NCI-H1092 treated with DMSO at 0.1 percent for 48 hours (cell line): Measurements from ENCODE around the gene ATXN7L1.

Experiments
- DNase-seq: peaks from one replicate; lab custom pipeline; 2025; lab: John Stamatoyannopoulos, UW

ATXN7L1 gene

DNA sequence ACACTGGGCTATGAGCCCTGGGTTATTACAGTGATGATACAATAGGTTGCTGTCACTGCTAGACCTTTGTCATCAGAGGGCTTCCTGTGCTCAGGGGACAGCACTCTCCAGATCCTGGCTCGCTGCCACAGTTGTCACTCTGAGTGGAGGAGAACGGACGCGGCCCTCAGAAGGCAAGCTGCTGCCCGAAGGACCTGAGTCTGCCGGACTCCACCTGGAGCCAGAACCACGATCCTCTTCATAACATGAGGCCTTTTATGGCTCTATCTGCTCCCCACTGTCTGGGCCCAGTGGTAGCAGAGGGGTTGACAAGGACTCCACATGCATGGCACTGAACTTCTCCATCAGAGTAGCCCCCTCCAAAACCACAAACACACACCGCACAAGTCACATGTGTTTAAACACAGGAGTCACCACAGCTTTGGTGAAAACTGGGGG lies 200.4 kb downstream of the ATXN7L1 start:
- peak; percentile 53 for DNase-seq

DNA sequence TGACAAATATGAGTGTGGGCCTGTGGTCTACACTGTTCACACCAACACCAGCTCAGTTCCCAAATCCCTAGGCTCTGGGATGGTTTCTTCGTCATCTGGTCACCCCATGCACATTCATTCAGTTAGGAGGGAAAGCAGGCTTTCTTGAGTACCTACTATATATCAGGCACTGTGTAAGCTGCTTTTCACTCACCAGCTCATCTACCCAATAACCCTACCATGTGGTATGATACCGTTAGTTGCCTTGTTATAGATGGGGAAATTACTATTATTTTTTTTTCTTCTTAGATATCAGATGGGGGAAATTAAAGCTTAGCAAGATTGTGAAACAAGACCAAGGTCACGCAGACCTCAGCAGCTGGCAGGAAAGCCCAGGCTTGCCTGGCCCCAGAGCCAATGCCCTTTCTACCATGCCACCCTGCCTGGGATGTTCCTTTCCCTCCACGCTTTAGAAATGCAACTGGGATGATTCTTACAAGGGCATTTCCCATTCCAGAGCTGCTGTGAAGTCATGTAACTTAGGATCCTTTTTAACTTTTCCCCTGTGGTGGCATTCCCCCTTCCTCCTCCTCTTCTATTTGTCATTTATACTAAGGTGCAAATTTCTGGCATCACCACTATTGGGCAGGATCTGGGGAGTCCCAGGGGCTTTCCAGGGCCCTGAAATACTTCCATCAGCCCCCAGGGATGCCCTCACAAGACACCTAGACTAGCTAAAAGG lies 202.0 kb downstream of the ATXN7L1 start:
- DNase-seq, result peak; percentile 38

DNA sequence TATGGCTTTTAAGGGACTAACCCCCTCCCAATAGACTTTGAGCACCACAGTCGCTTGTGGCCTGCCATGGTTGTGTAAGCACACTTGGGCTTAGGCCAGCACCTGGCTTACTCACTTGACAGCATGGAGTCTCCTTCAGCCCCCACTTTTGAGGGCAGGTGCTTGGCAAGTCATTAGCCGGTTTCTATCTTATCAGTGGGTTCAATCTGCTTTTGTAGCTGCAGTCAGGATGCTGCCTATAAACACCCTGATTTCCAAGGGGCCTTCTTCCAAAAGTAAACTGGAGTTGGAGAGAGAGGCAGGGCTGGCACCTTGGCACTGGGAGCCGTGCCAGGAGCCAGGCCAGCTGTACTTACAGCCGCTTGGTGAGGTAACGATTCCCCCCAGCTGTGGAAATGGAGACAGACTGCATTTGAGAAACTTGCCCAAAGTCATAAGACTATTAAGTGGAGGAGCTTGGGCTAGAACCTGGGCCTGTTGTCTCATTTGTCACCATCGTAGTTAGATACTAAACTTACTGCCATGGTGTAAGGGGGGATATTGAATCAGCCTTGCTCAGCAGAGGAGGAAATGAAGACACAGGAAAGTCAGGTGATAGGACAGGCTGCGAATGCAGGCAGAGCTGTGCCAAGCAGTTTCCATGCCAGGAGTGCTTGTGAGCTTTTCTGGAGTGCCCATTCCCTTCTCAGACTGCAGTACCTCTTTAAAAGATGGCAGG lies 202.9 kb downstream of the ATXN7L1 start:
- DNase-seq, result peak; percentile 97

DNA sequence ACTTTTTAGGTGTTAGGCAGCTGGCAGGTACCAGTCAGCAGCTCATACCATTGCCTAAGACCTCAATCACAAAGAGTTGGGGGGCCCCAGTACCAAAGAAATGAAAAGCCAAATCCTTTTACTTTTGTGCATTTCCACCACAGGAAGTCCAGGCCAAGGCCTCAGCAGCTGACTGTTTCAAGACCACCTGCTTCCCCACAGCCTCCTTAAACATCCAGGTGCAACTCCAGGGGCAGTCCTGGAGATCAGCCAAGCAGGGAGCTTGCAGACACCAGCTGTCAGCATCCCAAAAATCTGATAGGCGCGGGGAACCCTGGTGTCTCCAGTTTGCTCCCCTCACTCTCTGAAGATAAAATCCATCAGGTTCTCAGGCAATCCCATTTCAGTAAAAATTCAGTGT lies 203.6 kb downstream of the ATXN7L1 start:
- DNase-seq, result peak; percentile 94

DNA sequence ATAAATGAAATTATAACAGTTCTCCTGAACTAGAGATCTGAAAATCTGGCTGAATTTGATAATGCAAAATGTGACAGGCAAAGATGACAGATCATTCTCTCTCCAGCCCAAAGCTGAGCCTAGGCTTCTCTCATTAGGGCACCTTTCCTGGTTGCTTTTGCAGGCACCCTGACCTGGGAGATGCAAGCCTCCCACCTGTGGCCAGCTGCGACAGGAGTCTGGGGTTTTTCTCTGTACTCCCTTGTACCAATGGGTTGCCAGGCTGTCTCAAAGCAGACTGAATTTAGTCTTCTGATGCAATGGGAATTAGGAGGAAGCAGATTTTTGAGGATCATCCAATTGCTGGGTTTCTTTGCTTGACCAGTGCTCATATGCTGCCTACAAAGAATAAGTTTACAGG lies 210.1 kb downstream of the ATXN7L1 start:
- no peak for DNase-seq

DNA sequence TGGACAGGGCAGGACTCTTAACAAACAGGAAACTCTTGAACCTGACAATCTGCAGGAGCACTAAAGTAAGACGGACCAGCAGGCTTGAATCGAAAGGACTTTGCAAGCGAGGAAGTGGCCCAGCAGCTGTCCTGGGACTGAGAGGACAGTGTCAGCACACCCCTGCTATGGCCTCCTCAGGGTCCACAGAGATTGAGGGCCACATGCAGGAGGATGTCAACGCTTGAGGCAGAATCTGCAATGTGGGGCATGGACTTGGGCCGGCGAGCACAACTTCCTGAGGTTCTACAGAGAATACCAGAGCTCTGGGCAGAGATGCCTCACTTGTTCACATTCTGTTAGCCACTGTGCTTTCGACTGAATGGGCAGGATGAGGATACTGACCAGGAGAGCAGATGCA lies 210.7 kb downstream of the ATXN7L1 start:
- no peak for DNase-seq

DNA sequence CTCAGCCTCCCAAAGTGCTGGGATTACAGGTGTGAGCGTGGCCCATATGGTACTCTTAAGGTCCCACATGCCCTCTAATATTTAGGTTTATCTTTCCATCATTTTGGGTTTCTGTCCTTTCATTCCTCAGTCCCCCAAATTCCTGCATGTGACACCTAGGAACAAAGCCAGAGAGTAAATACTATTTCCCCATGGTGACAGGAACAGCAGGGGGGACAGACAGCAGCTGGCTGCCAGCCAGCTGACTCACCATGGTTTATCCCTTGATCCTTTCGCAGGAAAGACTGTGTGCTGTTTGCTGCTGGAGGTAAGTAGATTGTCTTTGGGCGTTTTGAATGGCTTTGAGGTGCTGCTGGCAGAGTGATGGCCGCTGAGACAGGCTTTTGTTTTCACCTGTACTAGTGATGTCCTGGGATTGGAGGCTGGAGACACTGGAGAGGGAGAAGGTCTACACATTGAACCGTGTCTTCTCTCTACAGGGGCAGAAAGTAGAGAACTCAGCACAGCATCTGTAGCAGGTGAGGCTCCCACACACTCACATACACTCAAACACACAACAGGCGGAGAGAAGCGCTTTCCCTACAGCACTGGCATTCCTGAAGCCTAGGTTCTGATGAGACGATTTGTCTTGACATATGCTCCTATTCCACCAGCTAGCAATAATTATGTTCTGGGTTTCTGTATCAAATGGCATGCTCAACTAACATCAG lies 211.4 kb downstream of the ATXN7L1 start:
- peak; percentile 79 for DNase-seq

DNA sequence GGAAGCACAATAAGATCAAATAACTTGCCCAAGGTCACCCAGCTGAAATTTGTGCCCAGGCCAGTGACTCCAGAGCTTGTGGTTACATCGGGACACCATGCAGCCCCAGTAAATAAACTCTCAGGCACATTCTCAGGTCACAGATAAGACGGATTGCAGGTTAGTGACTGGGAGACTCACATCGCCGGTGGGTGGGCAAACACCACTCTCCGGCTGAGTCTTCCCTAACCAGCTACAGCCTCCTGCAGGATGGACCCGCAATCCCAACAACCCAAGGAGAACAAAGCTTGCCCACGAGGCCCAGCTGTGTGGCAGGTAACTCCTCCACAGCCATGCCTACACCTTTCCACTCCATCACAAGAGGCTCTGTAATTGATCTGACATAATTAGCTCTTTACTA lies 213.4 kb downstream of the ATXN7L1 start:
- no peak for DNase-seq

DNA sequence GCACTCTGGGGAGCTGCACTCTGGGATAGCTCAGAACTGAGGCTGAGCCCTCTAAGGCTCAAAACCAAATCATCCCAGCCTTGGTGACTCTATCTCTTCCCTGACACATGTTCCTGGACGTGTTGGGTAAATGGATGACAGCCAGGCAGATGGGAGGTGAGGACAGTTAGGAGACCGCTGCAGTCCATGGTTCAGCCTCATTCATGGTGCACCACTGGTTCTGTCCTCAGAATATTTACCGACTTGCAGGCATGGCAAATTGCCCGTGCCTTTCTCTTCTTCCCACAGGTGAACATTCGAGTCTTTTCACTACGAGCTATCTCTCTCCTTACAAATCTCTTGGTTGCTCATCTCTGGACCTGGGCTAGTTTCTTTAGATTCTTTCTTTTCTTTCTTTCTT lies 214.8 kb downstream of the ATXN7L1 start:
- peak; percentile 14 for DNase-seq

DNA sequence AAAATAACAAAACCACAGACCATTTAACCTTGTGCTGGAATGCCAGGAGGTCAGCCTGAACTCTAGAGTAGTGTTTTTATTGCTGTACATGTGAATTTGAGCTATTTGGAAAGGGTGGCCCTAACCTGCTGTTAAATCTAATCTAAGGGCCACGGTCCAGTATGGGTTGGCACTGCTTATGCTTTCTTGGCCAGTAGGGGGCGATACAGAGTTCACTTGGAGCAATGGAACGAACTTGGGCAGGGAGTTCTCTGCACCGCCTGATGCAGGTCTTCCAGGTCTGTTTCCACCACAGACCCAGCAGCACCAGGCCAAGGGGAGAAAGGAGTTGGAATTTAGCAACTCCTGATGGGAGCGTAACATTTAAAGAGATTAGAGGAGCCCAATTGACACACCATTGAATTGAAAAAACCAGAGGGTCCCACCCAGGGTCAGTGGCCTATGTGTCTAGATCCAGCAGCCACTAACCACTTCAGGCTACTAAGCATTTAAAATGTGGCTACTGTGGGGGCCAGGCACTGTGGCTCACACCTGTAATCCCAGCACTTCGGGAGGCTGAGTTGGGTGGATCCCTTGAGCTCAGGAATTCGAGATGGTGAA lies 219.4 kb downstream of the ATXN7L1 start:
- DNase-seq, result no peak

DNA sequence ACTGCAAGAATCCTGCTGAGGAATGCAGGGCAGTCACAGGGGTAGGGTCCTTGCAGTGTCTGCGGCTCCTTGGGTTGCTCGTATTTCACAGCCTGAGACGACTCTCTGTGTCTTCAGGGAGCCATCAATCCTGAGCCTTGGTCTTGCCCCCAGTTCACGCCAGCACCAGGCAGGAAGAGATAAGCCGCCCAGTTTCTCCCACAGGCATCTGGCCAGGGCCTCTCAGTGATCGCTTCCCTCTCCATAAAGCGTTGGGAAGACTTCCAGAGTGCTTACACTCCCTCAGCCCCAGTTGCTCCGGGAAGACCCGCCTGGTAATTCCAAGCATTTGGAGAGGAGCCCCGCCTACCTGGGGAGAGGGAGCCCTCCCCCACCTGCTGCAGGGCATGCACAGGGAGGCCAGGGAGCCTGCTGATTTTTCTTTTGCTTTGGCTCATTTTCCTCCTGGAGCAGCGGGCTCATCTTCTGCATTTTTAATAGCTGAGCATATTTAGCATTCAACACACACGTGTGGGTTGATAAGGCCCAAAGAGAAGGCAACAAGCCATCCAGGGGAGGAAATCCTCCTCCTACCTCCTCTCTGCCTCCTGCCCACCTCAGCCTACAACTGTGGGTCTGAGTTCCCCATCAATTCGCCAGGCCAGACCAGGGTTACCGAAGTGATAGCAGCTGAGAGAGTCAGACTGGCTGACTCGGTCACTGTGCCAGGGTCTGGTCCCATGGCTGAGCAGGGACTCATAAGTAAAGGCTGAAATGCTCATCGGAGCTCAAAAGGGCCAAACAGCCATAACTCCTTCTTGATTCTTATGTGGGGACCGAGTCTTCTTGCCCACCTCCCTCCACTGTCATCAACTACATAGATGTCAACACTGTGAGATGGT lies 220.7 kb downstream of the ATXN7L1 start:
- DNase-seq, result peak; percentile 57

DNA sequence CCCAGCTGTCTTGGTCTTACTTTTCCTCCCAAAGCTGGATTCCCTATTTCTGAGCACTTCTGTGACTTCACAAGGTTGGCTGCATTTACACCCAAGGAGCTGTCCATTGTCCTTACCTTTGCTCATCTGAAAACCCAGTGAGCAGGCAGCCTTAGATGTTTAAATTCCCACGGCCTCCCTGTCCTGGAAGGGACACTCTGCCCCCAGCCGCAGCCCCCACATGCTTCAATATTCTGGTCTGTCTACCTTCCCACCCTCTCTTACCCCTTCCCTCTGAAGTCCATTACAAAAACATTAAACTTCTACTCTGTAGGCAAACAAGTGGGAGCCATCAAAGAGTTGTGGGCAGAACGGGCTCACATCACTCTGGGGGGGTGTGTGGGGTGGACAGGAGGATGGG lies 221.3 kb downstream of the ATXN7L1 start:
- no peak for DNase-seq

DNA sequence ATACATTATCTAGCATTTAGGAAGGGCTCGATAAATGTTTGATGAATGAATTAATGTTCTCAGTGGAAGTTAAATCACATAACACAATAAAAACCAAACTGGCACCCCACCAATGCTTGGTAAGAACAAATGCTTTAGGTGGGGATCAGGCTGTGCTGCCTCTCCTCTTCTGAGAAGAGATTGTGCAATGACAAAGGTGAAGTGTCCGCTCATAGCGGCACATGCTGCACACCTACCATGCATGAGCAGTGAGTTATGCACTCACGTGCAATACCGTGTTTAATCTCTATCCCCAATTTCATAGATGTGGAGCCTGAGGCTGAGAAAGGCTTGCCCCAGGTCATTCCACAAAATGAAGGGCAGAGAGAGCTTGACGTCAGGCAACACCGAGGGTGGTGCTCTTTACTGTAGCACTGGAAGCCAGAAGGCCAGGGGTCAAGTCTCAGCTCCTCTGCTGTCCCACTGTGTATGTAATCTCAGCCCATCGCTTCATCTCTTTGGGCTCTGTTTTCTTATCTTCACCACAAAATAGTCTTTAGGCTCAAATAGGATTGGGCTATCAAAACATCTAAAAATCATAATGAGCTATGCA lies 222.2 kb downstream of the ATXN7L1 start:
- DNase-seq, result no peak

DNA sequence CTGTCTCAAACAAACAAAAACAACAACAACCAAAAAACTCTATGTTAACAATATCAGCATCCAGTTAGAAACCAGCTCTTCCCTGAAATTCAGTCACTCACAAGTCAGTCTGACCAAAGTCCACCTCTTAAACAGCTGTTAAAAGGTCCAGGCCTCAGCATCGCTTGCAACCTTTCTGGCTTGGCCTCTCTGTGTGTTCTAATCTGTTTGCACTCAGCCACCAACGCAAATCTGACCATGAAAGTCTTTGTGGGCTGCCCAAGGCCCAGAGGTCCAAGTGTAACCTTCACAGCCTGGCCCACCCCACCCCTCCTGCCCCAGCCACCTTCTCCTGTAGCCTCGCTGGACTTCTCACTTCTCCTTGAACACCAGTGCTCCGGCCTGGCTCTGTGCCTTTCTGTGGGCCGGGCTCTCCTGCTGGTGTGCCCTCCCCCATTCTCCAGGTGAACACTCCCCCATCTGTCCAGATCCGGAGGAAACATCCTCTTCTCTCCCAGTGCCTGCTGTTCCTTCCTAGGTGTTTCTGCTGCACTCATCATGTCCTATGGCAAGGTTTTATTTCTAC lies 222.9 kb downstream of the ATXN7L1 start:
- no peak for DNase-seq

DNA sequence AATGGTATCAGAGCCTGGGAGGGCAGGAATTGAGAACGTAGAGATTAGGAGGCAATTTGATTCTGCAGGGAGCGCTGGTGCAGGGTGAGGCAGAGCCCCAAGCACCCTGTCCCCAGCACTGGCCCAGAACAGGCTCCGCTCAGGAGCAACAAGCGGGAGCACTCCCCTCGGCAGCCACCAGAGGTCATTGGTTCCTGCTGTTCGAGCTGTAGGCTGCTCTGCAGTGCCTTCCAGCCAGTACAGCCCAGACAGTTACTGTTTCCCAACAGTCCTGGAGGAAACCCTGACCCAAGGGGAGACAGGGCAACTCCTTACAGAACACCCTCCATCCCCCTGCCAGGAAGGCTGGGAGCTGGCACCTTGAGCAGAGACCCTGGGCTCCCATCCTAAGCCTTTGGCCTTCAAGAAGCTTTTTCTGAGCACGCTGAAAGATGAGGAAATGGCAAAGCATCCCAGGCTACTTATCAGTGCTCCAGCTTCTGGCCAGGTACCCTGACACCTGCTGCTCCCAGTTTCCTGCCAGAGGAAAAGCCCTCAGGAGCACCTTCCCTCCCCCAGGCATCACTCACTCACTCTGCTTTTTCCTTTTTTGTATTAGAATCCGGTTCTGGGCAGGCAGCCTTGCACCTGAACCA lies 223.9 kb downstream of the ATXN7L1 start:
- DNase-seq, result peak; percentile 84

DNA sequence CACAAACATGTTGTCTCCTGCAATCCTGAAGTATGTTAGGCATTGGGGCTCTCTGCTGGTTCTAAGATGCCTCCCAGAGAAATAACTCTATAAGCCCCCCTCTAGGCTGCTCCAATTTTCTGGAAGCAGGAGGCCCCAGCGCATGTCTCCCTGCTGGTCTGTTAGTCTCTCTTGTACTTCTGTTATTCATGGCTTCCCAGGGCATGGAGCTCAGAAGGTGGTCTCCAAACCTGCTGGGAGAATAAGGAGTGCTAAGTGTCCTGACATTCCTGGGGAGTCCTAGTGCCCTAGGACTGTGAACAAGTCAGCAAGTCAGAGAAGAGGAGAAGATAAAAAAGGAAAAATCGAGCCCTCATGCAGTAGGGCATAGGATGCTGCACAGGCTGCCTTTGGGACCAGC lies 224.6 kb downstream of the ATXN7L1 start:
- DNase-seq, result no peak

DNA sequence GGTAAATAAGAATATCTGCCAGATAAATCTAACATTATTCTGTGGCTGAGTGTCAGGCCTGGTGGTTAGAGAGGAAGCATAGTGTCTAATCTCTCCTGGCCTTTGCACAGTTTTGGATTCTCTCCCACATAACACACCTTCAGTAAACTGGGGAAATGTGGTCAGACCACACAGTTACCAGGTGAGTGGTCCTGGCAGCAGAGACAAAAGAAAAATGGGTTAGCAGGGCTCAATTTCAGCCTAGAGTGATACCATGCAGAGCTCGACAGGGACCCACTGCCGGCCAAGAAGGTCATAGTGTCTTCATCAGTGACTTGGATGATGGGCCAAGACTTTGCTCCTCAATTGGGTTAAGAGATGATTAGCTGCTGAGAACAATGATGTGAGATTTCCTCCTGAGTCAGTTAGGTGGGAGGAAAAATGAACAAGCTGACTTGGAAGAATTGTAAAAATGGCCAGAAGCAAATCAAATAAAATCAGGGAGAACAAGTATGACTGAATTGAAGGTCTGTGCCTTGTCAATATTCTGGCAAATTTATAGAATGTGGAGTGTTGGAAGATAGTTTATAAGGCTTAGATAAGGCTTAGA lies 225.9 kb downstream of the ATXN7L1 start:
- DNase-seq, result no peak

DNA sequence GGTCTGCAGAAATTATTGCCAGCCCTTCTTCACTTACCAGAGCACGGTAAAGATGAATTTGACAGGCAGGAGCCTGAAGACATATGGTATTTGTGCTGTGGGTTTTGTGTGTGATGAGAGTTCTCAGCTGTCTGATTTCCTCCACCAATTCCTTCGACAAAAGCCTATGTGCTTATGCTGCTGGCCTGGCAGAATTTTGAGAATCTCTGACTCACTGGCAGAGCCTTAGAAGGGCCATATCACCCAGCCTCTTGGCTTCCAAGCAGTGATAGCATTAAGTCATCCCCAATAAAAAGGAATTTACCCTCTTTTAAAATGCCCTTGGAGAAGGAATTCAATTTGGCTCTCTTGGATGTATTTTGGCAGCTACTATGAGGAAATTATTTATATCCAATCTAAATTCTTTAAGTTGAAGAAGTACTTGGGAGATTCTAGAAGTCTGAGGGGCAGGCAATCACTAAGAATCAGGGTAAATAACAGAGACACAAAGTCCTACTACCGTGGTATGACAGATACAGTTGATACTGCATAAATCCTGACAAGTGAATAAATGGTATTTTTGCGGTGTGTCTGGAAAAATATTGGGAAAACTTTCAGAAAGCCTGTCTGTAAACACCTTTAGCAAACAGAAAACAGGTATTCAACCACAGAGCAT lies 226.5 kb downstream of the ATXN7L1 start:
- no peak for DNase-seq
